ENCODE data around the gene ZNF865.

Gene ZNF865

DNA sequence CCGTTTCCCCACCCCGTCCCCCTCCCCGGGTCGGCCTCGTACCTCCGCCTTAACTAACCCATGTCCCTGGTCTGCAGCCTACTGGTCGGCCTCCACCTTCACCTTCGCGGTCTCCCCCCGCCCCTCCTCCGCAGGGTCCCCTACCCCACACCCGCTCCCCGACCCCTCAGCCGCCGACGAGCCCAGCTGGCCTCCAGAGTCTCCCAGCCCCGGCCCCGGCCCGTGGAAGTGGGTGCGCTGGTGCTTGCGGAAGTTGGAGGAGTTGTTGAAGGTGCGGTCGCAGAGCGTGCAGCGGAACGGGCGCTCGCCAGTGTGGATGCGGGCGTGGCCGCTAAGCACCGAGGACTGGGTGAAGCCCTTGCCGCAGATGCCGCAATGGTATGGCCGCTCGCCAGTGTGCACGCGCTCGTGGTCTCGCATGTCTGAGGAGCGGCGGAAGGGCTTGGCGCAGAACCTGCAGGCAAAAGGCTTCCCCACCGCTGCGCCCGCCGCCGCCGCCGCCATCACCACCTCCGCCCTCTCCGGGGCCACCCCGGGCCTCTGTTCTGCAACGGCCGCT is 16.3 kb downstream of the ZNF865 start:
- no peak for DNase-seq (ENCODE audit: low read depth, low spot score)

GRCh38 chr19:55622242-55622969 is 17.0 kb downstream of the ZNF865 start:
- H3K27ac ChIP-seq, result no peak overlapping the region
- no peak for DNase-seq (ENCODE audit: low read depth, low spot score)

More for the DNA sequence above, 16.3 kb downstream of the ZNF865 start:
- no peak overlapping the region for H3K27ac ChIP-seq

- DNase-seq (ENCODE audit: low read depth, low spot score), result no peak
- no peak overlapping the region for H3K27ac ChIP-seq
Measured at GRCh38 chr19:55623130-55623529, 17.7 kb downstream of the ZNF865 start.

- no peak overlapping the region for H3K27ac ChIP-seq
- DNase-seq (ENCODE audit: low read depth, low spot score), result no peak
Measured at GRCh38 chr19:55623561-55623960, 18.1 kb downstream of the ZNF865 start.

GRCh38 chr19:55624109-55625003 is 18.9 kb downstream of the ZNF865 start, which contains the start of gene ZNF784:
Gene ZNF784 (minus strand): TSS chr19:55624566. CDS start chr19:55624561, 5 bp downstream.
- peak within 1 kb of the TSS; percentile 81 for H3K27ac ChIP-seq
- peak; percentile 41 for DNase-seq (ENCODE audit: low read depth, low spot score)

GRCh38 chr19:55625004-55625326 is 19.5 kb downstream of the ZNF865 start:
- H3K27ac ChIP-seq, result peak overlapping the region; percentile 81

DNA sequence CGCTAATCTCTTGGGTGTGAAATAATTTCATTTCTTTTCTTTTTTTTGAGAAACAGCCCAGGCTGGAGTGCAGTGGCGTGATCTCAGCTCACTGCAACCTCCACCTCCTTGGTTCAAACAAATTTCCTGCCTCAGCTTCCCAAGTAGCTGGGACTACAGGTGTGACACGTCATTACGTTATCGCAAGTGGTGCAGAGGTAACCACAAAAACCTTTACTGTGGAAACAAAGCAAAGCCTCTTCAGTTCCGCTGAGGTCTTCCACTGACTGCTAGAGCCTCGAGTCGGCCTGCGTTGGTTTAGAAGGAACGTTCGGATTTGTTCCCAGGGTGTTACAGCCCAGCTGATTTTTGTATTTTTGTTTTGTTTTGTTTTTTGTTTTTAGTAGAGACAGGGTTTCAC is 20.9 kb downstream of the ZNF865 start:
- H3K27ac ChIP-seq, result no peak overlapping the region
- DNase-seq (ENCODE audit: low read depth, low spot score), result no peak

More at GRCh38 chr19:55625004-55625326, 19.5 kb downstream of the ZNF865 start:
- DNase-seq (ENCODE audit: low read depth, low spot score), result no peak

GRCh38 chr19:55632463-55632834 is 27.0 kb downstream of the ZNF865 start:
- no peak overlapping the region for H3K27ac ChIP-seq
- DNase-seq (ENCODE audit: low read depth, low spot score), result peak; percentile 84

GRCh38 chr19:55633861-55634260 is 28.4 kb downstream of the ZNF865 start:
- no peak overlapping the region for H3K27ac ChIP-seq

DNA sequence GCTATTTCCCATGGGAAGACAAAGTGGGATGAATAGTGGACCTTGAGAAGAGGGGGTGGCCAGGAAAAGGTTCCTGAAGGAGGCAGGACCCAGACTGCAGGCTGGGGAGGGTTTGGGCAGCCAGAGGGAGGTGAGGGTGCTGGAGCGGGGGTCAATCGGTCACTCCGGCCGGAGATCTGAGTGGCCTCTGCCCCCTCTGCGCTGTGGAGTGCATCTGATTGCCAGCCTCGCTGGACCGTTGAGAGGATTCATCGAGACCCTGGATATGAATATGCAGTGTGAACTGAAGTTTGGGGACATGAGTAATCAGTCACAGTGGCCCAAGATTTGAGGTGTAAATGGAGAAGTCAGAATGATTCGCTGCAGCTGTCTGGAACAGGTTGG is 29.9 kb downstream of the ZNF865 start:
- no peak for DNase-seq (ENCODE audit: low read depth, low spot score)
- H3K27ac ChIP-seq, result peak overlapping the region; percentile 72

More at GRCh38 chr19:55633861-55634260, 28.4 kb downstream of the ZNF865 start:
- DNase-seq (ENCODE audit: low read depth, low spot score), result no peak

GRCh38 chr19:55635856-55636440 is 30.5 kb downstream of the ZNF865 start:
- H3K27ac ChIP-seq, result peak overlapping the region; percentile 72
- no peak for DNase-seq (ENCODE audit: low read depth, low spot score)

DNA sequence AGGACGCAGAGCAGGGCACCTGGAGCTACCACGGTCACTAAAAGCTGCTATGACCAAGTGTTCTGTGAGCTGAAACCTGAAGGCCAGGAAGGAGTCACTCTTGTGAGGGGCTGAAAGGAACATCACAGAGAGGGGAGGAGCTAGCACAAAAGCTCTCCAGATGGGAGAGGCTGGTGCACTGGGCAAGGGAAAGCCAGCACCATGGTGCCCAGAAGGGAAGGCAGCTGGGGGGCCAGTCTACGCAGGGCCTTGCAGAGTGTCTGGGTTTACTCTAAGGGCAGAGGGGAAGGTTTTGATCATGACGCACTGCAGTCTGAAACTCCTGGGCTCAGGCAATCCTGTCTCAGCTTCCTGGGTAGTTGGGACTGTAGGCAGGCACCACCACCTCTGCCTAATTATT is 31.3 kb downstream of the ZNF865 start:
- H3K27ac ChIP-seq, result no peak overlapping the region

GRCh38 chr19:55637534-55637933 is 32.1 kb downstream of the ZNF865 start:
- DNase-seq (ENCODE audit: low read depth, low spot score), result no peak
- no peak overlapping the region for H3K27ac ChIP-seq

More for the DNA sequence above, 31.3 kb downstream of the ZNF865 start:
- DNase-seq (ENCODE audit: low read depth, low spot score), result no peak

- DNase-seq (ENCODE audit: low read depth, low spot score), result no peak
- H3K27ac ChIP-seq, result no peak overlapping the region
Measured at GRCh38 chr19:55638864-55639359, 33.5 kb downstream of the ZNF865 start.

DNA sequence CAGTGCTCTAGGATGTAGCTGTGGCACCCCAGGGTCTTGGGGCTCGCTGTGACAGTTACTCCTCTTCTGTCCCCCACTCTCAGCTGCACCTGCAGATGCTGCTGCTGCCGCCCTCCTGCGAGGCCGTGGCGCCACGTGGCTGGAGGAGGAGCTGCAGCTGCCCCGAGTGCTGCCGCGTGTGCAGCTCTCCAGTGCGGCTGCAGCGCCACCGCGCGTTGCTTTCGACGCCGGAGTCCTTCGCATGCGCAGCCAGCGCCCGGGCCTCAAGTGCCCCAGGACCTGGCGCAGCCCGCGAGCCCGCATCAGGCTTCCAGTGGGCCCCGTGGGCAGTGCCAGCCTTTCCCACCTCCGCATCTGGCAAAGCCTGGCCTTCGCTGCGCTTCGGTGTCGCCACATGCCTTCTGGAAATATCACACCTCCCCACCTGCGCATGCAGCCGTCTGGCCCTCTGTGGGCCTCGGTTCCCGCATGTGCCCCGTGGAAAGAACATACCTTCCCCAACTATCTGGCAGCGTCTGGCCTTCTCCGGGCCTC is 34.7 kb downstream of the ZNF865 start:
- DNase-seq (ENCODE audit: low read depth, low spot score), result no peak
- H3K27ac ChIP-seq, result peak overlapping the region; percentile 86

DNA sequence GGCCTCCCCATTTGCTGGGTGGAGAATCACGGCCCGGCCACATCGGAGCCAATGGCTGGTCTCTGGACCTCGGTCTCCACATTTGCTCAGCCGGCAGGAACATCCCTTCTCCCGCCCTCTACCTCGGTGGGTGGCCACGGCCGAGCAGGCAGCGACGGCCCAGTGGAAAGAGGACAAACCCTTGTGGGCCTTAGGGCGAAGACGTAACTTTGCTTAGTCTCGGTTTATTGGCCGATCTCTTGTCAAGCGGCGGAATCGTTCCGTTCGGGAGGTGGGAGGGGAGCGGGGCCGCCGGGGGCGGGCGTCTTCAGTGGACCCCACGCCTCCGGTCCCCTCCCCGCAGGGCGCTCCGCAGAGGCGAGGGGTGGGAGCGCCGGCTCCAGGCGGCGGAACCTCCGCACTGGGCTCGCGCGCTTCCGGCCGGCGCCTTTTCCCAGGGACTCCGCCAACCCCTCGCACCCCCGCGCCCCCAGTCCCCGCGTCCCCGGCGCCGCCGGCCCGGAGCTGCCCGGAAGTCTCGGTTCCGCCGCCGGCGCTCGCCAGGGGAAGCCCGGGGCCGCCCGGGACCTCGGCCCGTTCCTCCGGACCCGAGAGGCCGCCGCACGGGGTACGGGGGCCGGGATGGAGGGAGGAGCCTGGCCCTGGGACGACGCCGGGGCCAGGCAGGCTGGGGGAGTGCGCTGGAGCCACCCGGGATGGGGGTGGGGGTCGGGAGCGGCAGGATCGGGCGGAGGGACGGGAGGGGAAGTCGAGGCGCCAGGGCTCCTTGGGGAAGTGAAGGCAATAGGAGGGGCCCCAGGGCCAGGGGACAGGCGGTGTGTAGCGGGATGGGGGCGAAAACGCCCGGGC is 35.4 kb downstream of the ZNF865 start, which contains the start of gene ZNF580:
Gene ZNF580, plus strand, starts transcription at position 426 of the 849 bp plus-strand sequence. CDS start 1,507 bp downstream, outside the sequence.
- peak within 1 kb of the TSS; percentile 86 for H3K27ac ChIP-seq
- no peak for DNase-seq (ENCODE audit: low read depth, low spot score)

GRCh38 chr19:55641426-55642152 is 36.1 kb downstream of the ZNF865 start:
- H3K27ac ChIP-seq, result peak overlapping the region; percentile 86
- no peak for DNase-seq (ENCODE audit: low read depth, low spot score)

Measured in epithelial cell of prostate (primary cell).